Stimulated activated CD4-positive, alpha-beta T cell treated with anti-CD3 and anti-CD28 coated beads, Interleukin-15, amount 100 ng/mL, for 24 hours (primary cell): ENCODE results near the gene EIF3D.

Experiments
- DNase-seq: peaks from one replicate; pipeline ENCODE4 v3.0.0-alpha.2; 2020

Gene EIF3D

GRCh38 chr22:36464715-36465231, 64.2 kb downstream of the EIF3D start:
- DNase-seq: no peak

- no peak for DNase-seq
These were observed 65.2 kb downstream of the EIF3D start for GRCh38 chr22:36463783-36464184.

- no peak for DNase-seq
These were observed 67.0 kb downstream of the EIF3D start for GRCh38 chr22:36461665-36462649.
